NCI-H524 (cell line): ENCODE results near the gene GABRE.
"Not testable (repeated sequence)": the region's sequence is repeated elsewhere in the genome, so short reads cannot be mapped to it uniquely, and the experiment has no call there.

Experiments used
- DNase-seq, 2 experiments: peaks; one replicate each; lab custom pipeline; 2025; lab: John Stamatoyannopoulos, UW

GABRE gene

DNA sequence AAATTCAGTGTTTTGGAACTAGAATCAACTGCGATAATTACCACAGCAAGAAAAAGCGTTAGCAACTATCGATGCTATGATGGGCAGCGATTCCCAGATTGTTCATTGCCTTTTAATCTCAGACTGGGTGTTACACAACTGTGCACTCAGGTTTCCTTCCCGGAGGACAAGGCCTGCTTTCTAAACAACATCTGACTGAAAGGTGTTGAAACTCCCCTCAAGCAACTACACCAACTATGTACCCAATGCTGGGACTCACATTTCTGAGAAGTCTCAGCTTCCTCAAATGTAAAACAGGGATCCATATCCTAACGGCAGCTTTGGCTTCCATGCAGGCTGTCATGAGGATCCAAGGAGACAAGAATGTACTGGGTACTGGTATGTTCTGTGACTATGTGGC is 8.2 kb downstream of the GABRE start:
- DNase-seq: no peak

DNA sequence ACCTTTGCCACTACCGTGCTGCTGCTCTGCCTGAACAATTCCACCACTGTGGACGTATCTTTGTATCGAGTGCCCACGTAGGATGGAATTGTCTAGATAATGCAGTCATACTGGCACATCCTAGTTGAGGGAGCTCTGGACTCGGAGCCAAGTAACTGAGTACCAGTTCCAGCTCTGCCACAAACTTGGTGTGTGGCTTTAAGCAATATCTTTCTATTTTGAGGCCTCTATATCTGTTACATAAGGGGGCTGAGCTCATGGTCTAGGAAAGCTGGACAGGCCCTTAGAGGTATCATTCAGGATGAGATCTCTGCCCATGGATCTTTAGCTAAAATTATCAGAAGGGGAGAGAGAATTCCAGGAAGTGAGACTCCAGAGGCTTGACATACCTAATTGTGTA is 12.4 kb downstream of the GABRE start:
- no peak for DNase-seq

DNA sequence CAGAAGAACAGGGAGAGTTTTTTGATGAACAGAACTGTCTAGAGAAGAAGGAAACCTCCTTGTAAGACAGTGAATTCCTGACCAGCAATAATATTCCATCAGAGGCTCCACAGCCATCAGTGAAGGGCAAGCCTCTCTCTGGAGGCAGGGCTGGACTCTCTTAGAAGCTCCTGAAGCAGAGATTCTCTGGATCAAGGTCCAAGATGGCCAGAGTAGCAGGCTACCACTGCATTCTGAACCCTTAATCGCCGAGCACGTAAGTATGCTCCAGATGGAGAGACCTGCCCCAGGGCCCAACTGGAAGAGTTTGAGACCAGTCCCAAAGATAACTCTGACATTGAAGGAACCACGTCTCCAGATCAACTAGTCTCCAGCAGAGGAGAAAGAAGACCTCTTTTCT is 16.4 kb downstream of the GABRE start:
- no peak for DNase-seq

DNA sequence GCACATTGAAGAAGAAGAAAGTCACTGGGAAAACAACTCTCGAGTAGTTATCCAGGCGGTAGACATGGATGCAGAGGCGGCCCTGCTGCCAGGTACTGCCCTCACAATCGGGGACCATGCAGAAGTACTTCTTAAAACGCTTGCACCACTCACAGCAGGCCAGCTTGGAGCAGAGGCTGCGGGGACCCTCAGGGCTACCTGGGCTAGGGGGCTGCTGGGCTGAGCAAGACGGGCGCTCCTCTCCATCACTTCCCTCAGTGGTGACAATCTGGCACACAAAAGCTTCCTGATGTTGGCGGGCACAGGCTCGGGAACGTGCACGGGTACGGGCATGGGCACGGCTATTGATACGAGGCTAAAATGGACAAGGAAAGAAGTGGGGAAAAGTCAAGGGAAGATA is 19.7 kb downstream of the GABRE start:
- no peak for DNase-seq

DNA sequence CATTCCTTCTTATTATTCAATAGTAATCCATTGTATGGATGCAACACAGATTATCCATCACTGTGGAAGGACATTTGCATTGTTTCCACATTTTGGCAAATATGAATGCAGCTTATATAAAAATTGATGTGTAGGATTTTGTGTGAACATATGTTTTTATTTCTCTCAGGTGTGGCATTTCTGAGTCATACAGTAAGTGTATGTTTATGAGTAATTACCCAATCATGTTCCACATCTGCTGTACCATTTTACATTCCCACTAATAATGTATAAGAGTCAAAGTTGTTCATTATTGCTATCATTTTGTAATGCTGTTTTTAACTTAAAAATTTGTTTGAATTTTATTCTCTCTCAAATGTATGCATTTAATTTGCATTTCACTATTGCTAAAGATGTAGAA is 36.3 kb downstream of the GABRE start:
- DNase-seq: no peak

DNA sequence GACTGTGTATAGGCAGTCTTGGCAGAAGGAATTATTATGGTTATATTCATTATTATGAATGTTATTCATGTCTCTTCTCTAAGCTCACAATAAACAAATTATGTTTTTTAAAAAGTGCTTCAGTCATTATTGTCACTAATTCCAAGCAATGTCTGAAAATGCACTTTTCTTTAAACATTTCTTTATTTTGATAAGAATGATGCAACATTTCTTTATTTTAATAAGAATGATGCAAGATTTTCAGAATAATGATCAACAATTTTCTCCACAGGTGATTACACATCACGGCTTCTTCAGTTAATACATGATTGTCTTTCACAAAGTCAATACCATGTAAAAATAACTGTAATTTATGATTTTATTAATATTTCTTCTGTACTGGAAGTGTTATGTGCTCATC is 39.1 kb downstream of the GABRE start:
- no peak for DNase-seq

DNA sequence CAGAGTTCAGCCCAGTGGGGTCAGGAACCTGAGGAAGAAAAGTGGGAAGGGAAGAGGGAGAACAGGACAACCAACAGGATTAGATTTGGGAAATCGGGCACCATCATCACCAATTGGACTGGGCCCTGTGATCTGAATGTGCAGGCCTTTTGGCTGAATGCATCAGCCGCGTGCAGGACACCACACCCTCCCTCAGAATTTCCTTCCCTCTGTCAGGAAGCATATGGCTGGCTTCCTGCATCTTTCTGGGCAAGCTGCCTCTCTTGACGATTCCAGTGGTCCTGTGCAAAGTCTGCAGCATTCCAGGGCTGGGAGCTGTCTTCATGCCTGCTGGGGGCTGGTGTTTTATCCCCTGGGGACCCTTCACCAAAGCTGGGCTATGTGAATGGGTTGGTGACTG is 45.4 kb downstream of the GABRE start:
- DNase-seq: no peak

DNA sequence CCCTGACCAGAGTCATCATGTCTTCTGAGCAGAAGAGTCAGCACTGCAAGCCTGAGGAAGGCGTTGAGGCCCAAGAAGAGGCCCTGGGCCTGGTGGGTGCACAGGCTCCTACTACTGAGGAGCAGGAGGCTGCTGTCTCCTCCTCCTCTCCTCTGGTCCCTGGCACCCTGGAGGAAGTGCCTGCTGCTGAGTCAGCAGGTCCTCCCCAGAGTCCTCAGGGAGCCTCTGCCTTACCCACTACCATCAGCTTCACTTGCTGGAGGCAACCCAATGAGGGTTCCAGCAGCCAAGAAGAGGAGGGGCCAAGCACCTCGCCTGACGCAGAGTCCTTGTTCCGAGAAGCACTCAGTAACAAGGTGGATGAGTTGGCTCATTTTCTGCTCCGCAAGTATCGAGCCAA is 50.8 kb downstream of the GABRE start:
- no peak for DNase-seq

DNA sequence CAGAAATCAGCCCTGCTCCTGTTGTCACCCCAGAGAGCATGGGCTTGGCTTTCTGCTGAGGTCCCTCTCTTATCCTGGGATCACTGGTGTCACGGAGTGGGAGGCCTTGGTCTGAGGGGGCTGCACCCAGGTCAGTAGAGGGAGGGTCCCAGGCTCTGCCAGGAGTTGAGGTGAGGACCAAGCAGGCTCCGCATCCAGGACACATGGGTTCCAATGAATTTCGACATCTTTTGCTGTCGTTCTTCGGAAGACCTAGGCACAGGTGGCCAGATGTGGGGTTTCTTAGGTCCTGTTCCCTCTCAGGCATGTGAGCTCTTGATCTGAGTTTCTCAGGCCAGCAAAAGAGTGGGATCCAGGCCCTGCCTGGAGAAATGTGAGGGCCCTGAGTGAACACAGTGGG is 51.8 kb downstream of the GABRE start:
- DNase-seq: no peak

DNA sequence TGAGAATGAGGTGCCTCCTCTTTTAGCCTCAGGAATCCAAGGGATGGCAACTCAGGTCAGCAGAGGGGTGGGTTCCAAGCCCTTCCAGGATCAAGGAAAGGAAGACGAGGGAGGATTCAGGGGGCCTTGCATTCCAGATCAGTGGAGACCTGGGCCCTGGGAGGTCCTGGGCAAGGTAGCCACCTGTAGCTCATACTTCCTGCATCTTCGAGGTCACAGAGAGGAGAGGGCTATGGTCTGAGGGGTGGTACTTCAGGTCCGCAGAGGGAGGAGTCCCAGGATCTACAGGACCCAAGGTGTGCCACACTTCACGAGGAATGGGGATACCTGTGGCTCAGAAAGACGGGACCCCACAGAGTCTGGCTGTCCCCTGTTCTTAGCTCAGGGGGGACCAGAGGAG is 52.6 kb downstream of the GABRE start:
- no peak for DNase-seq

DNA sequence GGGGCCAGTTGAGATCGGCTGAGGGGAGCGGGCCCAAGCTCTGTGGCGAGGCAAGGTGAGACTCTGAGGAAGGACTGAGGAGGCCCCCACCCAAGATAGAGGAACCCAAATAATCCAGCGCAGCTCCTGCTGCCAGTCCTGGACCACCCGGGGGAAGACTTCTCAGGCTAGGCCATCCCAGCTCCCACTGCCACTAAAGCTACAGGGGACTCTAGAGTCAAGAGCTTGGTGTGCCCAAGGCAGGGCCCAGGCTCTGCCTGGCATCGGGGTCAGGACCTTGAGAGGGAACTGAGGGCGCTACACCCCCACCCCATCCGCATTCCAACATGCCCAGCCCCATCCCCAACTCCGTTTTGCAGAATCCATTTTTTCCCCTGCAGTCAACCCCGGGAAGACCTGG is 53.2 kb downstream of the GABRE start:
- DNase-seq: no peak

DNA sequence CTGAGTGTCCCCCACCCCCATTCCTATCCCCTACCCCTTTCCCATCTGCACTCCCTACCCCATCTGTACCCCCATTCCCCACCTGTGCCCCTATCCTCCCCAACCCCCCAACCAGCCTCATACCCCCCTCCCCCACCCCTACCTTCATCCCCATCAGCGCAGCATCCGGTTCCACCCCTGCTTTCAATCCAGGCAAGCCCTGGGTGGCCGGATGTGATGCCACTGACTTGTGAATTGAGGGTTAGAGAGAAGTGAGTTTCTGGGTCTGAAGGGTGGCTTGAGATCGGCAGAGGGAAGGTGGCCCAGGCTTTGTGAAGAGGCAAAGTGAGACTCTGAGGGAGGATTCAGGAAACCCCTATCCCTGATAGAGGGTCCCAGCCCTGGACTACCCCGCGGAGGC is 53.9 kb downstream of the GABRE start:
- DNase-seq: no peak

DNA sequence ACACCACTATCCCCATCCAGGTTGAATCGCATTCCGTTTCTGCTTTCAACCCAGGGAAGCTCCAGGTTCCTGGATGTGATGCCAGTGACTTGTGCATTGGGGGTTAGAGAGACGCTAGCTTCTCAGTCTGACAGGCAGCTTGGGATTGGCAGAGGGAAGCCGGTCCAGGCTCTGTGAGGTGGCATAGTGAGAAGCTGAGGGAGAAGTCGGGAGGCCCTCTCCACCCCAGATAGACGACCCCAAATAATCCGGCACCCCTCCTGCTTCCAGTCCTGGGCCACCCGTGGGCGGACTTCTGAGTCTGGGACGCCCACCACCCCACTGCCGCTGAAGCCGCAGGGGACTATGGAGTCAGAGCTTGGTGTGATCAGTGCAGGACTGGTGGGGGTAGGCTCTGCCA is 54.4 kb downstream of the GABRE start:
- no peak for DNase-seq

DNA sequence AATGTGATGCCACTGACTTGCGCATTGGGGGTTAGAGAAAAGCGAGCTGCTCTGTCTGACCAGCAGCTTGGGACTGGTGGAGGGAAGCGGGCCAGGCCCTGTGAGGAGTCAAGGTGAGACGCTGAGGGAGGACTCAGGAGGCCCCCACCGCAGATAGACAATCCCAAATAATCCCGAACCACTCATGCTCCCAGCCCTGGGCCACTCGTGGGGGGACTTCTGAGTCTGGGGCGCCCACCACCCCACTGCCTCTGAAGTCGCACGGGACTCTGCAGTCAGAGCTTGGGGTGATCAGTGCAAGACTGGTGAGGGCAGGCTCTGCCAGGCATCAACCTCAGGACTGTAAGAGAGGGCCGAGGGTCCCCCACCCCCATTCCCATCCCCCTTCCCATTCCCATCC is 54.9 kb downstream of the GABRE start:
- no peak for DNase-seq

DNA sequence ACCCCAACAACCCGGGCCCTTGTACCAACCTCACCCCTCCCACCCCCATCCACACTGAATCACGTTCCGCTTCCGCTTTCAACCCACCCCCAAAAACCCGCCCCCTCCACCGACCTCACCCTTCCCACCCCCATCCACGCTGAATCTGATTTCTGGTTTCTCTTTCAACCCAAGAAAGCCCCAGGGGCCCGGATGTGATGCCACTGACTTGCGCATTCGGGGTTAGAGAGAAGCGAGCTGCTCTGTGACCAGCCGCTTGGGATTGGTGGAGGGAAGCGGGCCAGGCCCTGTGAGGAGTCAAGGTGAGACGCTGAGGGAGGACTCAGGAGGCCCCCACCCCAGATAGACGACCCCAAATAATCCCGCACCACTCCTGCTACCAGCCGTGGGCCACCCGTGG is 55.7 kb downstream of the GABRE start:
- not testable (repeated sequence) for DNase-seq

DNA sequence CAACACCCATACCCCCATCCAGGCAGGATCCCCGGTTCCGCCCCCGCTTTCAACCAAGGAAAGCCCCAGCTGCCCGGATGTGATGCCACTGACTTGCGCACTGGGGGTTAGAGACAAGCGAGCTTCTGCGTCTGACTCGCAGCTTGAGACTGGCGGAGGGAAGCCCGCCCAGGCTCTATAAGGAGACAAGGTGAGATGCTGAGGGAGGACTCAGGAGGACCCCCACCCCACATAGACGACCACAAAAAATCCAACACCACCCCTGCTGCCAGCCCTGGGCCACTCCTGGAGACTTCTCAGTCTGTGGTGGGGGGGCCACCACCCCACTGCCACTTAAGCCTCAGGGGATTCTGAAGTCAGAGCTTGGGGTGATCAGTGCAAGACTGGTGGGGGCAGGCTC is 61.7 kb downstream of the GABRE start, which contains the start of gene MAGEA4:
Gene MAGEA4, plus strand, starts transcription at position 110 of the 400 bp plus-strand sequence. CDS start 10,776 bp downstream, outside the sequence.
- DNase-seq: no peak

DNA sequence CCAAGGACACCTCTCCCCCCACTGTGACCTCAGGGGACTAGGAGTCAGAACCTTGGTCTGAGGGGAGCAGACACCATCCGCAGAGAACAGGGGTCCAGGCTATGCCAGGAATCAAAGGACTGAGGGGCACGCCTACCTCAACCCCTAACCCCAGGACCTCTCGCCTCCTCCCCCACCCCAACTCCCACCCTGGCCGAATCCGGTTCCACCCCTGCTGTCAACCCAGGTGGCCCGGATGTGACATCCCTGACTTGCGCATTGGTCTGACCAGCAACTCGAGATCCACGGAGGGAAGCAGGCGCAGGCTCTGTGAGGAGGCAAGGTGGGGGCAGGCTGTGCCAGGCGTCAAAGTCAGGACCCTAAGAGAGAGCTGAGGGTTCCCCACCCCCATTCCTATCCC is 62.3 kb downstream of the GABRE start:
- DNase-seq: no peak

DNA sequence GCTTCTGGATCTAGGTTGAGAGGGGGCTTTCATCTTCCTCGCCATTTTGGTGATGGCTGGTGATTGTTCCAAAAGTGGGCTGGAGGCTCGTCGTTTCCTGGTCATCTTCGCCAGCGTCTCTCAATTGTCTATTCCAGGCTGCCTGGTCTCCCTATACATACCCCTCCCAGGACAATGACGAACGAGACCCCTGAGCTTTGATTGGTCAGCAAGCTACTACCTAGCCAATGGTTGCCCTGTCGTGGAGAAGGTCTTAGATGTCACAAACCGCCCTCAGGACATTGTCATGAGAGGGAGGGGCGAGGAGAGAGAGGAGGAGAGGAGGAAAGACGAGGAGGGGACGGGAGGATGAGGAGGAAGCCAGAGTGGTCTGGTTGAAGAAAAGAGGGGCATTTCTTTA is 69.5 kb downstream of the GABRE start:
- DNase-seq: no peak
